Calu3 (cell line): ENCODE data around the gene OR51B5. TPM values are rescaled to one million over a fixed set of nuclear protein-coding genes. Genes with fewer than 3 reads are reported as not detected.
"Not testable (repeated sequence)": the region's sequence is repeated elsewhere in the genome, so short reads cannot be mapped to it uniquely, and the experiment has no call there.

Source experiments
- BruUV-seq: library from RNA; stranded (reverse); fragments of 400-500 nt; replicated peaks from 2 replicates; lab custom pipeline; 2021; lab: Mats Ljungman, UMichigan
- CTCF ChIA-PET: fragments of 300-600 bp; sonication (Branson Sonifier 250); formaldehyde crosslinking; loops from one replicate; lab custom pipeline; 2022; ENCODE audit warnings: antibody characterized with exemption; lab: Charles Lee
- DNase-seq: peaks from one replicate; pipeline ENCODE4 v3.0.0; 2022
- H3K27ac Mint-ChIP-seq: one replicate; pipeline ENCODE4 v1.8.0; 2022; ENCODE audit warnings: mixed read lengths; ENCODE audit not compliant: unreplicated experiment
- H3K27me3 Mint-ChIP-seq: one replicate; pipeline ENCODE4 v1.8.0; 2022; ENCODE audit warnings: mixed read lengths; ENCODE audit not compliant: unreplicated experiment
- H3K36me3 Mint-ChIP-seq: one replicate; pipeline ENCODE4 v1.8.0; 2022; ENCODE audit warnings: mild to moderate bottlenecking, moderate library complexity, mixed read lengths; ENCODE audit not compliant: insufficient read depth, unreplicated experiment
- H3K4me1 Mint-ChIP-seq: one replicate; pipeline ENCODE4 v1.8.0; 2022; ENCODE audit warnings: mild to moderate bottlenecking, low read depth, mixed read lengths; ENCODE audit not compliant: unreplicated experiment
- H3K4me3 Mint-ChIP-seq: one replicate; pipeline ENCODE4 v1.8.0; 2022; ENCODE audit warnings: mild to moderate bottlenecking, low read depth, moderate library complexity, mixed read lengths; ENCODE audit not compliant: unreplicated experiment
- H3K9me3 Mint-ChIP-seq: one replicate; pipeline ENCODE4 v1.8.0; 2022; ENCODE audit warnings: low read depth, mixed read lengths; ENCODE audit not compliant: unreplicated experiment
- CTCF ChIP-seq: fragments of 200-600 bp; IDR thresholded peaks from one replicate; pipeline ENCODE4 v1.8.0; 2022; ENCODE audit warnings: antibody characterized with exemption; ENCODE audit not compliant: unreplicated experiment
- intact Hi-C: fragments of 100-400 bp; cut with micrococcal nuclease; formaldehyde crosslinking; loops from one replicate; pipeline ENCODE4 v1.10.0; 2022; ENCODE audit not compliant: unreplicated experiment
- total RNA-seq: library from RNA; stranded (reverse); gene quantifications from 2 replicates; pipeline ENCODE4 v1.2.3, GENCODE V29; 2022

Gene OR51B5
- total RNA-seq, 1 experiment from 2014 or later = not detected

GRCh38 chr11:5366856-5367255 is 23.5 kb upstream of the OR51B5 start:
- no TSS peak for BruUV-seq
- CTCF ChIA-PET = no interaction called here
- H3K27ac Mint-ChIP-seq = no peak overlapping the region

GRCh38 chr11:5366365-5366764 is 23.0 kb upstream of the OR51B5 start:
- DNase-seq, H3K27ac Mint-ChIP-seq, H3K4me1 Mint-ChIP-seq, H3K4me3 Mint-ChIP-seq, H3K36me3 Mint-ChIP-seq, H3K9me3 Mint-ChIP-seq, intact Hi-C loops, BruUV-seq: not testable (repeated sequence)
- CTCF ChIA-PET = interaction anchor here (0.6 kb wide), 1 partner anchor 12 kb away, joined by 3 read pairs; no protein-coding TSS in a partner anchor
- peaks cover 20% of the 10 kb centered on the region for H3K27me3 Mint-ChIP-seq

More at GRCh38 chr11:5366856-5367255, 23.5 kb upstream of the OR51B5 start:
- intact Hi-C loops = no loop called here
- H3K4me1 Mint-ChIP-seq = no peaks in the 10 kb centered on the region
- no peak overlapping the region for H3K4me3 Mint-ChIP-seq
- peaks cover 20% of the 10 kb centered on the region for H3K27me3 Mint-ChIP-seq
- no peak for DNase-seq
- H3K9me3 Mint-ChIP-seq = peaks cover 3% of the 10 kb centered on the region
- no peak for TF ChIP-seq CTCF
- no peaks in the 10 kb centered on the region for H3K36me3 Mint-ChIP-seq

- Mint-ChIP-seq H3K36me3 (no peaks in the 10 kb centered on the region), H3K4me1 (no peaks in the 10 kb centered on the region), H3K4me3 (no peak overlapping the region), H3K27me3 (peaks cover 20% of the 10 kb centered on the region), H3K9me3 (peaks cover 3% of the 10 kb centered on the region), H3K27ac (no peak overlapping the region)
- CTCF ChIA-PET = no interaction called here
- BruUV-seq = no TSS peak
- DNase-seq = no peak
- intact Hi-C loops = no loop called here
- TF ChIP-seq CTCF = no peak
These were observed 20.9 kb upstream of the OR51B5 start for GRCh38 chr11:5364214-5364613.

GRCh38 chr11:5363679-5364078 is 20.4 kb upstream of the OR51B5 start:
- CTCF ChIA-PET = no interaction called here
- no peaks in the 10 kb centered on the region for H3K4me1 Mint-ChIP-seq

More at GRCh38 chr11:5363679-5364078, 20.4 kb upstream of the OR51B5 start:
- BruUV-seq = no TSS peak
- intact Hi-C loops = no loop called here
- Mint-ChIP-seq H3K36me3 (no peaks in the 10 kb centered on the region), H3K27ac (no peak overlapping the region), H3K27me3 (peaks cover 20% of the 10 kb centered on the region), H3K9me3 (peaks cover 3% of the 10 kb centered on the region), H3K4me3 (no peak overlapping the region)
- TF ChIP-seq CTCF = no peak
- DNase-seq = no peak
